Measurements from ENCODE around the gene TMEM123.
"Not testable (repeated sequence)": the region's sequence is repeated elsewhere in the genome, so short reads cannot be mapped to it uniquely, and the experiment has no call there.

TMEM123 gene

GRCh38 chr11:102378818-102379217 lies 73.7 kb downstream of the TMEM123 start:
- no peak overlapping the region for H3K4me3 ChIP-seq (replicated peaks; ENCODE audit: low read depth, low read length)
- no peak for TF ChIP-seq CTCF (IDR thresholded peaks at IDR 0.05; ENCODE audit: low read length, missing control alignments)
- no peak for DNase-seq (ENCODE audit: low read depth)

GRCh38 chr11:102377891-102378290 lies 74.7 kb downstream of the TMEM123 start:
- no peak for TF ChIP-seq CTCF (IDR thresholded peaks at IDR 0.05; ENCODE audit: low read length, missing control alignments)
- no peak overlapping the region for H3K4me3 ChIP-seq (replicated peaks; ENCODE audit: low read depth, low read length)
- no peak for DNase-seq (ENCODE audit: low read depth)

- DNase-seq (ENCODE audit: low read depth) = no peak
- TF ChIP-seq CTCF (IDR thresholded peaks at IDR 0.05; ENCODE audit: low read length, missing control alignments) = no peak
These were observed 76.7 kb downstream of the TMEM123 start for GRCh38 chr11:102375720-102376399.

GRCh38 chr11:102374633-102375424 lies 77.7 kb downstream of the TMEM123 start:
- not testable (repeated sequence) for H3K4me3 ChIP-seq (replicated peaks; ENCODE audit: low read depth, low read length); DNase-seq (ENCODE audit: low read depth)

More at GRCh38 chr11:102375720-102376399, 76.7 kb downstream of the TMEM123 start:
- no peak overlapping the region for H3K4me3 ChIP-seq (replicated peaks; ENCODE audit: low read depth, low read length)

- no peak for TF ChIP-seq CTCF (IDR thresholded peaks at IDR 0.05; ENCODE audit: low read length, missing control alignments)
- no peak overlapping the region for H3K4me3 ChIP-seq (replicated peaks; ENCODE audit: low read depth, low read length)
- no peak for DNase-seq (ENCODE audit: low read depth)
These were observed 84.1 kb downstream of the TMEM123 start for GRCh38 chr11:102368472-102368871.

- peak; percentile 54 for DNase-seq (ENCODE audit: low read depth)
- TF ChIP-seq CTCF (IDR thresholded peaks at IDR 0.05; ENCODE audit: low read length, missing control alignments) = peak; percentile 17
- no peak overlapping the region for H3K4me3 ChIP-seq (replicated peaks; ENCODE audit: low read depth, low read length)
These were observed 85.2 kb downstream of the TMEM123 start for GRCh38 chr11:102367364-102367763.

GRCh38 chr11:102364991-102365390 lies 87.6 kb downstream of the TMEM123 start:
- DNase-seq (ENCODE audit: low read depth) = no peak
- no peak for TF ChIP-seq CTCF (IDR thresholded peaks at IDR 0.05; ENCODE audit: low read length, missing control alignments)
- H3K4me3 ChIP-seq (replicated peaks; ENCODE audit: low read depth, low read length) = no peak overlapping the region

Data from fibroblast of pulmonary artery (primary cell).